GM12864 (cell line): ENCODE results near the gene PACRG.

Experiments used
- DNase-seq: peaks from one replicate; pipeline ENCODE4 v3.0.0-alpha.2; 2011; ENCODE audit warnings: low read depth
- H3K4me3 ChIP-seq: 2 replicates; pipeline ENCODE4 v1.5.1; 2011; ENCODE audit warnings: mild to moderate bottlenecking, low read depth, low read length, control low read depth
- CTCF ChIP-seq: IDR thresholded peaks from 2 replicates; pipeline ENCODE4 v1.5.1; 2011; ENCODE audit warnings: low read depth, mild to moderate bottlenecking, moderate library complexity, low read length, control low read depth, inconsistent platforms; ENCODE audit errors: missing control alignments

PACRG gene

GRCh38 chr6:162852840-162853577, 125.2 kb downstream of the PACRG start:
- no peak for TF ChIP-seq CTCF
- no peak overlapping the region for H3K4me3 ChIP-seq
- DNase-seq = no peak

GRCh38 chr6:162854228-162854627, 126.5 kb downstream of the PACRG start:
- TF ChIP-seq CTCF = no peak
- DNase-seq = no peak
- H3K4me3 ChIP-seq = no peak overlapping the region

GRCh38 chr6:162854734-162855191, 127.0 kb downstream of the PACRG start:
- no peak for DNase-seq
- no peak overlapping the region for H3K4me3 ChIP-seq
- no peak for TF ChIP-seq CTCF

- no peak overlapping the region for H3K4me3 ChIP-seq
- DNase-seq = no peak
- no peak for TF ChIP-seq CTCF
These were observed 129.1 kb downstream of the PACRG start for GRCh38 chr6:162856885-162857284.

GRCh38 chr6:162857326-162857725, 129.6 kb downstream of the PACRG start:
- no peak for DNase-seq
- no peak overlapping the region for H3K4me3 ChIP-seq

GRCh38 chr6:162862462-162862861, 134.7 kb downstream of the PACRG start:
- no peak for DNase-seq

More at GRCh38 chr6:162857326-162857725, 129.6 kb downstream of the PACRG start:
- TF ChIP-seq CTCF = no peak

More at GRCh38 chr6:162862462-162862861, 134.7 kb downstream of the PACRG start:
- H3K4me3 ChIP-seq = no peak overlapping the region
- no peak for TF ChIP-seq CTCF
